RWPE2 (cell line): ENCODE results near the gene PCA3.
"Not testable (repeated sequence)": the region's sequence is repeated elsewhere in the genome, so short reads cannot be mapped to it uniquely, and the experiment has no call there.

Experiments
- ATAC-seq: fragments of 200-7000 bp; cut with Tn5 transposase; 3 replicates; pipeline ENCODE4 v1.9.1; 2021; ENCODE audit warnings: low read depth
- DNase-seq: peaks from one replicate; pipeline ENCODE4 v3.0.0-alpha.2; 2020; ENCODE audit warnings: low spot score
- H3K27ac ChIP-seq: fragments of 450-650 bp; 2 replicates; pipeline ENCODE4 v1.5.1; 2017; ENCODE audit warnings: mild to moderate bottlenecking; ENCODE audit not compliant: poor library complexity, severe bottlenecking
- H3K27me3 ChIP-seq: fragments of 250-450 bp; sonication (Bioruptor Pico); 2 replicates; pipeline ENCODE4 v1.5.1; 2021; ENCODE audit warnings: mild to moderate bottlenecking, moderate library complexity; ENCODE audit not compliant: insufficient read depth, poor library complexity, severe bottlenecking
- H3K36me3 ChIP-seq: fragments of 250-450 bp; sonication (Bioruptor Pico); 2 replicates; pipeline ENCODE4 v1.5.1; 2020; ENCODE audit warnings: low read depth, mild to moderate bottlenecking, moderate library complexity
- H3K4me1 ChIP-seq: fragments of 250-450 bp; sonication (Bioruptor Pico); 2 replicates; pipeline ENCODE4 v1.5.1; 2021; ENCODE audit warnings: mild to moderate bottlenecking, moderate library complexity; ENCODE audit not compliant: insufficient read depth, poor library complexity, severe bottlenecking
- H3K4me3 ChIP-seq: fragments of 250-450 bp; sonication (Bioruptor Pico); 2 replicates; pipeline ENCODE4 v1.5.1; 2021; ENCODE audit warnings: mild to moderate bottlenecking, moderate library complexity; ENCODE audit not compliant: severe bottlenecking
- H3K9me3 ChIP-seq: fragments of 250-450 bp; sonication (Bioruptor Pico); 2 replicates; pipeline ENCODE4 v1.5.1; 2021; ENCODE audit warnings: mild to moderate bottlenecking, moderate library complexity; ENCODE audit not compliant: severe bottlenecking
- TF ChIP-seq, protein P1 (sequence below): fragments of 450-650 bp; IDR thresholded peaks from one replicate; pipeline ENCODE4 v1.5.1; 2017; ENCODE audit warnings: mild to moderate bottlenecking, moderate library complexity; ENCODE audit not compliant: poor library complexity, severe bottlenecking

The PCA3 gene

DNA sequence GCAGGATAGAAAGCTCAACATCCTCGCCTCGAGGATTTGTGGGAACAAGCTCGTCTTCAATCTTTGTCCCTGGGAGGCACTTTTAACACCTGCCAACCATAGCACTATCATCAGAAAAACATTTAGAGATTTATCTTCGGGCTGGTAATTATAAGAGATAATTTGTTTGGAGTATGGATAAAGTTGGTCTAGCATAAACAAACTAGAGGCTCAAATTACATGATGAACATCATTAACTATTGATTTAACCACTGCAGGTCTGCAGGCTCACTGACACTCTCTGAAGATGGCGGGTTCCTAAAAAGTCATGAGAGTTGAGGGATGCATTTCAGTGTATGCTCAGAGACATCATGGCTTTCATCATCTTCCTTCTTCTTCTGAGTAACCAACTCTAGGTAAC lies 25.8 kb upstream of the PCA3 start:
- DNase-seq = no peak
- no peaks in the 10 kb centered on the region for H3K4me1 ChIP-seq
- ATAC-seq = no peak
- H3K4me3 ChIP-seq = no peak overlapping the region
- TF ChIP-seq, protein P1, sequence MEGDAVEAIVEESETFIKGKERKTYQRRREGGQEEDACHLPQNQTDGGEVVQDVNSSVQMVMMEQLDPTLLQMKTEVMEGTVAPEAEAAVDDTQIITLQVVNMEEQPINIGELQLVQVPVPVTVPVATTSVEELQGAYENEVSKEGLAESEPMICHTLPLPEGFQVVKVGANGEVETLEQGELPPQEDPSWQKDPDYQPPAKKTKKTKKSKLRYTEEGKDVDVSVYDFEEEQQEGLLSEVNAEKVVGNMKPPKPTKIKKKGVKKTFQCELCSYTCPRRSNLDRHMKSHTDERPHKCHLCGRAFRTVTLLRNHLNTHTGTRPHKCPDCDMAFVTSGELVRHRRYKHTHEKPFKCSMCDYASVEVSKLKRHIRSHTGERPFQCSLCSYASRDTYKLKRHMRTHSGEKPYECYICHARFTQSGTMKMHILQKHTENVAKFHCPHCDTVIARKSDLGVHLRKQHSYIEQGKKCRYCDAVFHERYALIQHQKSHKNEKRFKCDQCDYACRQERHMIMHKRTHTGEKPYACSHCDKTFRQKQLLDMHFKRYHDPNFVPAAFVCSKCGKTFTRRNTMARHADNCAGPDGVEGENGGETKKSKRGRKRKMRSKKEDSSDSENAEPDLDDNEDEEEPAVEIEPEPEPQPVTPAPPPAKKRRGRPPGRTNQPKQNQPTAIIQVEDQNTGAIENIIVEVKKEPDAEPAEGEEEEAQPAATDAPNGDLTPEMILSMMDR = no peak
- no peaks in the 10 kb centered on the region for H3K9me3 ChIP-seq
- no peaks in the 10 kb centered on the region for H3K27me3 ChIP-seq
- H3K36me3 ChIP-seq = no peaks in the 10 kb centered on the region
- H3K27ac ChIP-seq = no peak overlapping the region

DNA sequence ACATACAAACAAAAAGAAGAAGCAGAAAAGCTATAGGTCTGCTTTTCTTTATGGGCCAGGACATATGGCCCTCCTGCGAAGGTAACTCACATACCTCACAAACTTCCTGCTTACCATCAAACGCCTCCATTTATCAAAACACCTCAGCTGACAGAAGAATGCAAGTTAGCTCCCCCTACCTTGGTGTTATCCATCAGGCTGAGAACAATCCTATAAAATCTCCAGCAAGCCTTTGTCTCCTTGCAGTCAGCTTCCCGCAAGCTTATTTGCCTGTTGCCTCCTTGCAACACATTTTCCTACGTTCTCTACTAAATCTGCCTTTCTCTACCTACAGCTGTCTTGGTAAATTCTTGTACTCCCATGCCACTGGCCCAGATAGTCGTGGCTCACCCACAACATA lies 22.7 kb upstream of the PCA3 start:
- TF ChIP-seq, protein P1 = no peak
- no peak overlapping the region for H3K4me3 ChIP-seq
- H3K36me3 ChIP-seq = no peaks in the 10 kb centered on the region
- no peak overlapping the region for H3K27ac ChIP-seq
- no peaks in the 10 kb centered on the region for H3K4me1 ChIP-seq
- H3K27me3 ChIP-seq = no peaks in the 10 kb centered on the region
- ATAC-seq (no peak), DNase-seq (no peak)
- no peaks in the 10 kb centered on the region for H3K9me3 ChIP-seq

DNA sequence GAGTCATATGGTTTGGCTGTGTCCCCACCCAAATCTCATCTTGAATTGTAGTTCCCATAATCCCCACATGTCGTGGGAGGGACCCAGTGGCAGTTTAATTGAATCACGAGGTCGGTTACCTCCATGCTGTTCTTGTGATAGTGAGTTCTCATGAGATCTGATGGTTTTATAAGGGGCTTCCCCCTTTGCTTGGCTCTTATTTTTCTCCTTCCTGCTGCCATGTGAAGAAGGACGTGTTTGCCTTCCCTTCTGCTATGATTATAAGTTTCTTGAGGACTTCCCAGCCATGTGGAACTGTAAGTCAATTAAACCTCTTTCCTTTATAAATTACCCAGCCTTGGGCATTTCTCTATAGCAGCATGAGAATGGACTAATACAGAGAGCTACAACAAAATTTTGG lies 21.3 kb upstream of the PCA3 start:
- not testable (repeated sequence) for ATAC-seq, H3K4me3 ChIP-seq, H3K4me1 ChIP-seq, H3K36me3 ChIP-seq, H3K27me3 ChIP-seq, H3K27ac ChIP-seq, H3K9me3 ChIP-seq, DNase-seq

DNA sequence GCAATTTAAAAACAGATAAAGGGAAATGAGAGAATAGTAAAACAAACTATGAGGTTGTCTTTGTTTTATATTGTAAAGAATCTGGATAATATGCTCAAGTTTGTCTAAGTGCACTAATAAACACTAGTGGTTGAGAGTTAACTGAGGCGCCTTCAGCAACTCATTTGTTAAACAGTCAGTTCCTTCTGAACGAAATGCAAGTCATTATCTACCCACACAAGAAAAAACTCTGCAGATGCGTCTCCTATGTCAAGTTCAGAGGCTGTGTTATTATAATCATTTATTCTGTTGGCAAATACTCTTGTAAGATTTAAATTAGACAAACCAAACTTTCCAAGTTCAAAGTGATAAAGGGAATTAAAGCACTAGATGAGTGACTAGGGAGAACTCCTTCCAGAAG lies 20.3 kb upstream of the PCA3 start:
- Histone ChIP-seq H3K4me3 (no peak overlapping the region), H3K27ac (no peak overlapping the region)

DNA sequence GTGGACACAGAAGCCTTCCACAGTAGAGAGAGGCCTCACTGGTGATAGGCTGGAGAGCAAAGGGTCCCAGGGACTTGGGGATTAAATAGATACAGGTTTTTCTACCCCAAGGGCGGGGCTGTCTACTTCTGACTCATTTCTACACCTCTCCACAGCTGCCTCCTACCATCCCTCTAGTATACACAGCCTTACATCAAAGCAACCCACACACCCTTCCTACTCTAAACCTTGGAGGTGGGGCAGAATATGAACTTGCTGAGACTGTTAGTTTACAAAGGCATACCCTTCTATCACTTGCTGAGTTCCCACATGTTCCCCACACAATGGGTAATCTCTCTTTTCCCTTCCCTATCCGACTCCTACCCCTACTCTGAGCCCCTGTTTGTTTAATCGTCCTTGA lies 19.9 kb upstream of the PCA3 start:
- ATAC-seq (no peak), DNase-seq (no peak)
- Histone ChIP-seq H3K9me3 (no peaks in the 10 kb centered on the region), H3K36me3 (no peaks in the 10 kb centered on the region), H3K27me3 (no peaks in the 10 kb centered on the region), H3K27ac (no peak overlapping the region), H3K4me1 (no peaks in the 10 kb centered on the region), H3K4me3 (no peak overlapping the region)
- TF ChIP-seq, protein P1 = no peak

More for the DNA sequence above, 20.3 kb upstream of the PCA3 start:
- H3K27me3 ChIP-seq = no peaks in the 10 kb centered on the region
- ATAC-seq (no peak), DNase-seq (no peak)
- no peaks in the 10 kb centered on the region for H3K4me1 ChIP-seq
- no peaks in the 10 kb centered on the region for H3K9me3 ChIP-seq
- TF ChIP-seq, protein P1 = no peak
- no peaks in the 10 kb centered on the region for H3K36me3 ChIP-seq
